T-helper 17 cell (primary cell): ENCODE data around the gene PAOX. TPM values are rescaled to one million over a fixed set of nuclear protein-coding genes. Genes with fewer than 3 reads are reported as not detected.
A peak's percentile ranks its signal among the peaks of the same experiment; 100 is the strongest.
"Not testable (repeated sequence)": the region's sequence is repeated elsewhere in the genome, so short reads cannot be mapped to it uniquely, and the experiment has no call there.

Experiments used
- ATAC-seq: fragments of 150-1000 bp; cut with Tn5 transposase; 2 replicates; pipeline ENCODE4 v1.10.0; 2021; ENCODE audit warnings: mild to moderate bottlenecking, moderate library complexity
- DNase-seq, 3 donors: peaks; one replicate each; pipeline versions ENCODE4 v3.0.0 to v3.0.0-alpha.2; 2020 to 2021
- H3K9me3 ChIP-seq: one replicate; pipeline ENCODE4 v1.7.0; 2013; ENCODE audit warnings: low read length, mild to moderate bottlenecking; ENCODE audit not compliant: control insufficient read depth, poor library complexity, severe bottlenecking
- H3K27ac Mint-ChIP-seq: one replicate; pipeline ENCODE4 v1.8.0; 2022; ENCODE audit warnings: mild to moderate bottlenecking, moderate library complexity, mixed read lengths
- H3K27me3 Mint-ChIP-seq: one replicate; pipeline ENCODE4 v1.8.0; 2022; ENCODE audit warnings: mixed read lengths
- H3K36me3 Mint-ChIP-seq: one replicate; pipeline ENCODE4 v1.8.0; 2022; ENCODE audit warnings: low read depth, mixed read lengths
- H3K4me1 Mint-ChIP-seq: one replicate; pipeline ENCODE4 v1.8.0; 2022; ENCODE audit warnings: mild to moderate bottlenecking, mixed read lengths
- H3K4me3 Mint-ChIP-seq: one replicate; pipeline ENCODE4 v1.8.0; 2022; ENCODE audit warnings: mild to moderate bottlenecking, moderate library complexity, mixed read lengths
- total RNA-seq, 4 donors: library from RNA in 2 of 4; stranded (reverse) in 2 of 4; gene quantifications; one replicate each; pipeline ENCODE4 v1.2.3 and lab custom pipeline; 2022 to 2026

Gene PAOX
- total RNA-seq, 2 donors from 2014 or later: 3.5 to 6.3 TPM

GRCh38 chr10:133401981-133402725, 23.1 kb downstream of the PAOX start:
- Mint-ChIP-seq H3K4me1 (peaks cover 51% of the 10 kb centered on the region), H3K27me3 (no peaks in the 10 kb centered on the region), H3K36me3 (peaks cover 18% of the 10 kb centered on the region), H3K27ac (no peak overlapping the region), H3K4me3 (no peak overlapping the region)
- no peaks in the 10 kb centered on the region for H3K9me3 ChIP-seq
- DNase-seq: no peak
- no peak for ATAC-seq

- Mint-ChIP-seq H3K27me3 (no peaks in the 10 kb centered on the region), H3K27ac (peak overlapping the region; percentile 75), H3K4me3 (no peak overlapping the region), H3K36me3 (peaks cover 16% of the 10 kb centered on the region), H3K4me1 (peaks cover 46% of the 10 kb centered on the region)
- DNase-seq: no peak
- ATAC-seq: no peak
- no peaks in the 10 kb centered on the region for H3K9me3 ChIP-seq
Measured at GRCh38 chr10:133403359-133403758, 24.3 kb downstream of the PAOX start.

GRCh38 chr10:133403784-133404183, 24.7 kb downstream of the PAOX start:
- peaks cover 46% of the 10 kb centered on the region for H3K4me1 Mint-ChIP-seq
- peak overlapping the region; percentile 75 for H3K27ac Mint-ChIP-seq
- no peak for DNase-seq
- H3K4me3 Mint-ChIP-seq: no peak overlapping the region
- peaks cover 16% of the 10 kb centered on the region for H3K36me3 Mint-ChIP-seq
- no peaks in the 10 kb centered on the region for H3K9me3 ChIP-seq
- no peaks in the 10 kb centered on the region for H3K27me3 Mint-ChIP-seq
- no peak for ATAC-seq

- peaks cover 19% of the 10 kb centered on the region for H3K36me3 Mint-ChIP-seq
- peak overlapping the region; percentile 81 for H3K27ac Mint-ChIP-seq
- no peak overlapping the region for H3K4me3 Mint-ChIP-seq
Measured at GRCh38 chr10:133405272-133405671, 26.2 kb downstream of the PAOX start.

GRCh38 chr10:133405844-133406527, 26.9 kb downstream of the PAOX start:
- Mint-ChIP-seq H3K27ac (peak overlapping the region; percentile 81), H3K36me3 (peaks cover 19% of the 10 kb centered on the region), H3K27me3 (no peaks in the 10 kb centered on the region), H3K4me3 (no peak overlapping the region), H3K4me1 (peaks cover 40% of the 10 kb centered on the region)
- DNase-seq (no peak), ATAC-seq (no peak)
- H3K9me3 ChIP-seq: peaks cover 3% of the 10 kb centered on the region

More at GRCh38 chr10:133405272-133405671, 26.2 kb downstream of the PAOX start:
- ATAC-seq: no peak
- no peaks in the 10 kb centered on the region for H3K27me3 Mint-ChIP-seq
- H3K9me3 ChIP-seq: no peaks in the 10 kb centered on the region
- peaks cover 46% of the 10 kb centered on the region for H3K4me1 Mint-ChIP-seq
- no peak for DNase-seq

GRCh38 chr10:133411523-133412380, 32.7 kb downstream of the PAOX start:
- no peak overlapping the region for H3K27ac Mint-ChIP-seq

GRCh38 chr10:133412381-133412711, 33.3 kb downstream of the PAOX start:
- no peak for DNase-seq
- Mint-ChIP-seq H3K27ac (no peak overlapping the region), H3K4me1 (peaks cover 2% of the 10 kb centered on the region), H3K36me3 (peaks cover 13% of the 10 kb centered on the region), H3K4me3 (no peak overlapping the region), H3K27me3 (no peaks in the 10 kb centered on the region)
- peaks cover 19% of the 10 kb centered on the region for H3K9me3 ChIP-seq
- ATAC-seq: no peak

More at GRCh38 chr10:133411523-133412380, 32.7 kb downstream of the PAOX start:
- no peak for ATAC-seq
- peaks cover 19% of the 10 kb centered on the region for H3K9me3 ChIP-seq
- H3K36me3 Mint-ChIP-seq: peaks cover 18% of the 10 kb centered on the region
- no peaks in the 10 kb centered on the region for H3K27me3 Mint-ChIP-seq
- H3K4me1 Mint-ChIP-seq: peaks cover 6% of the 10 kb centered on the region
- no peak overlapping the region for H3K4me3 Mint-ChIP-seq
- DNase-seq: no peak

- not testable (repeated sequence) for H3K4me1 Mint-ChIP-seq, DNase-seq, H3K4me3 Mint-ChIP-seq, H3K27ac Mint-ChIP-seq, H3K27me3 Mint-ChIP-seq, ATAC-seq
- peaks cover 15% of the 10 kb centered on the region for H3K36me3 Mint-ChIP-seq
- peaks cover 19% of the 10 kb centered on the region for H3K9me3 ChIP-seq
Measured at GRCh38 chr10:133414401-133414800, 35.3 kb downstream of the PAOX start.

- Mint-ChIP-seq H3K27ac (no peak overlapping the region), H3K27me3 (no peaks in the 10 kb centered on the region), H3K4me3 (no peak overlapping the region), H3K36me3 (peaks cover 15% of the 10 kb centered on the region), H3K4me1 (no peaks in the 10 kb centered on the region)
- H3K9me3 ChIP-seq: peaks cover 18% of the 10 kb centered on the region
- ATAC-seq (no peak), DNase-seq (no peak)
Measured at GRCh38 chr10:133415752-133416151, 36.7 kb downstream of the PAOX start.

GRCh38 chr10:133418289-133418993, 39.4 kb downstream of the PAOX start:
- no peaks in the 10 kb centered on the region for H3K9me3 ChIP-seq
- Mint-ChIP-seq H3K4me3 (no peak overlapping the region), H3K4me1 (peaks cover 5% of the 10 kb centered on the region), H3K27ac (no peak overlapping the region), H3K36me3 (peaks cover 9% of the 10 kb centered on the region), H3K27me3 (peaks cover 6% of the 10 kb centered on the region)
- no peak for ATAC-seq
- no peak for DNase-seq

- H3K4me1 Mint-ChIP-seq: peaks cover 5% of the 10 kb centered on the region
- H3K36me3 Mint-ChIP-seq: peaks cover 8% of the 10 kb centered on the region
- no peak overlapping the region for H3K4me3 Mint-ChIP-seq
- H3K27ac Mint-ChIP-seq: no peak overlapping the region
- no peak for ATAC-seq
- no peak for DNase-seq
- no peaks in the 10 kb centered on the region for H3K9me3 ChIP-seq
- H3K27me3 Mint-ChIP-seq: peaks cover 6% of the 10 kb centered on the region
Measured at GRCh38 chr10:133419211-133419950, 40.3 kb downstream of the PAOX start.

- Mint-ChIP-seq H3K36me3 (peaks cover 8% of the 10 kb centered on the region), H3K27me3 (peaks cover 6% of the 10 kb centered on the region), H3K4me1 (peaks cover 5% of the 10 kb centered on the region), H3K4me3 (no peak overlapping the region), H3K27ac (no peak overlapping the region)
- DNase-seq: no peak
- no peaks in the 10 kb centered on the region for H3K9me3 ChIP-seq
- no peak for ATAC-seq
Measured at GRCh38 chr10:133420028-133420427, 41.0 kb downstream of the PAOX start.
